HUES48 (cell line): ENCODE data around the gene DUSP8.
"Not testable (repeated sequence)": the region's sequence is repeated elsewhere in the genome, so short reads cannot be mapped to it uniquely, and the experiment has no call there.

ENCODE experiments used
- H3K27ac ChIP-seq: one replicate; pipeline ENCODE4 v1.7.0; 2013; ENCODE audit warnings: low read depth, low read length, inconsistent platforms
- H3K27me3 ChIP-seq: 2 replicates; pipeline ENCODE4 v1.6.1; 2013; ENCODE audit warnings: mild to moderate bottlenecking, low read length; ENCODE audit not compliant: control insufficient read depth, insufficient read depth
- H3K36me3 ChIP-seq: 2 replicates; pipeline ENCODE4 v1.6.1; 2013; ENCODE audit warnings: low read length; ENCODE audit not compliant: control insufficient read depth, insufficient read depth
- H3K4me1 ChIP-seq: 2 replicates; pipeline ENCODE4 v1.6.1; 2013; ENCODE audit warnings: mild to moderate bottlenecking, low read length; ENCODE audit not compliant: control insufficient read depth, insufficient read depth
- H3K4me3 ChIP-seq: 2 replicates; pipeline ENCODE4 v1.5.1; 2013; ENCODE audit warnings: mild to moderate bottlenecking, low read depth, low read length
- H3K9ac ChIP-seq: 2 replicates; pipeline ENCODE4 v1.6.1; 2013; ENCODE audit warnings: mild to moderate bottlenecking, low read depth, low read length, moderate library complexity
- H3K9me3 ChIP-seq: 2 replicates; pipeline ENCODE4 v1.6.1; 2013; ENCODE audit warnings: low read length; ENCODE audit not compliant: control insufficient read depth, insufficient read depth

The DUSP8 gene

DNA sequence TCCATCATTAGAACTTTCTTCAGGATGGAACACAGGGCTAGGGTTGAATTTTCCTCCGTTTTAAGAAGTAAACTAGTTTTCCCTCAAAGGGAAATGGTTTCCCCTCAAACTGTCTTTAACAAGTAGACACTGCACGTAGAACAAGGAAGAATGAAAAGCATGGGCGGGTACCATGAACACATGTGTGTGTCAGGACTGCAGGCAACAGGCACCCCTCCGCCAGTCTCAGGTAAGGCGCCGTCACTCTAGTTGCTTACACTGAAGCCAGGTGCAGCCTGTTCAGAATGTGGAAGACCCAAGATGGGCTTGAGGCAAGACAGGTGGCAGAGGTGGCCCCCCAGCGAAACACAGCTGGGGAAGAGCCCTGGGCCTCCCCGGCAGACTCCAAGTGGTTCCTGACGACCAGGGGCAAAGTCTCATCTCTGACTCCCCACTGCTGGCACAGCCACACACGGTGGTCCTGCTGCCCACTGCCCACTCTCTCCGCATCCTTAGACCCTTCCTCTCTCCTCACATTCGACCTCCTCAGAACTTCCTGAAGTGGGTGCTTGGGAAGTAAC lies 60.1 kb downstream of the DUSP8 start:
- no peak overlapping the region for H3K9ac ChIP-seq
- H3K9me3 ChIP-seq: no peaks in the 10 kb centered on the region
- peaks cover 11% of the 10 kb centered on the region for H3K4me1 ChIP-seq
- no peaks in the 10 kb centered on the region for H3K27me3 ChIP-seq
- H3K36me3 ChIP-seq: no peaks in the 10 kb centered on the region
- no peak overlapping the region for H3K27ac ChIP-seq
- no peak overlapping the region for H3K4me3 ChIP-seq

DNA sequence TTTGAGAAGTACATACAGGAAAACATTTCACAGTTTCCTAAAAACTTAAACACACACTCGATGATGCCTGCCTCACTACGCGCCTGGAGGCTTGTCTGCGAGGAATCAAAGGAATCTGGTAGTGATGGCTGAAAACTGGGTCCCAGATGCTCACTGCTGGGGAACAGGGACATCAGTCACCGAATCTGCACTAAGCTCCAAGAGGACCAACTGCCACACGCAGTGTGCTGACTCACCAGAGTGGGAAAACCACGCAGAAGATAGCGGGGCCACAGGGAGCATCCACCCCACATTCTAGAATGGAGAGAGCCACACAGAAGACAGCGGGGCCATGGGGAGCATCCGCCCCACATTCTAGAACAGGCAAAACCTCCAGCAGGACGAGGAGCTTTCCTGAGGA lies 61.1 kb downstream of the DUSP8 start:
- H3K36me3 ChIP-seq: no peaks in the 10 kb centered on the region
- no peak overlapping the region for H3K9ac ChIP-seq
- H3K27ac ChIP-seq: no peak overlapping the region
- H3K27me3 ChIP-seq: no peaks in the 10 kb centered on the region
- H3K9me3 ChIP-seq: no peaks in the 10 kb centered on the region
- H3K4me3 ChIP-seq: no peak overlapping the region
- H3K4me1 ChIP-seq: peaks cover 11% of the 10 kb centered on the region

DNA sequence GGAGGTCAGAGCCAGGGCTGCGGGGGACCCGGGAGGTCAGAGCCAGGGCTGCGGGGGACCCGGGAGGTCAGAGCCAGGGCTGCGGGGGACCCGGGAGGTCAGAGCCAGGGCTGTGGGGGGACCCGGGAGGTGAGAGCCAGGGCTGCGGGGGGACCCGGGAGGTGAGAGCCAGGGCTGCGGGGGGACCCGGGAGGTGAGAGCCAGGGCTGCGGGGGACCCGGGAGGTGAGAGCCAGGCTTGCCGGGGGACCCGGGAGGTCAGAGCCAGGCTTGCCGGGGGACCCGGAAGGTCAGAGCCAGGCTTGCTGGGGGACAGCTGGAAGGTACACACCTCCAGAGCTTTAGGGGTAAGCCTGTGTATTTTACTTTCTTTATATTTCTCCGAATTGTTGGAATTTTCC lies 61.7 kb downstream of the DUSP8 start:
- not testable (repeated sequence) for H3K36me3 ChIP-seq, H3K4me3 ChIP-seq, H3K9ac ChIP-seq, H3K27ac ChIP-seq, H3K9me3 ChIP-seq, H3K27me3 ChIP-seq
- peaks cover 10% of the 10 kb centered on the region for H3K4me1 ChIP-seq

DNA sequence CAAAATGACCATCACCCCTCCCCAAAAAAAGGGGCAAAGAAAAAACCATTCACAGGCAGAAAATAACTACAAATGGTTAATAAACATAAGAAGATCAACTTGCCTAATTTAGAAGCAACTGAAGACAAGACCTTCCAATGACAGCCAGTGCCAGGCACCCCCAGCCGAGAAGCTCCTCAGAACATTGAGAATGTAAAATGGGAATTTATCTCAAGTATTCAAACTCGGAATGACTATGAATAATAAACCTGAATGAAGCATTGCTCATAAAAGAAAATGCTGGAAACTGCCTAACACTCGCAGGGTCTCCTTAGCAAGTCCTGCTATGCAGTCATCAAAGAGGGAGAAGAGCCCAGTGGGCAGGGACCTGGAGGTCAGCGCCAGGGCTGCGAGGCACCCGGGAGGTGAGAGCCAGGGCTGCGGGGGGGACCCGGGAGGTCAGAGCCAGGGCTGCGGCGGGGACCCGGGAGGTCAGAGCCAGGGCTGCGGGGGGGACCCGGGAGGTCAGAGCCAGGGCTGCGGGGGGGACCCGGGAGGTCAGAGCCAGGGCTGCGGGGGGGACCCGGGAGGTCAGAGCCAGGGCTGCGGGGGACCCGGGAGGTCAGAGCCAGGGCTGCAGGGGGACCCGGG lies 62.3 kb downstream of the DUSP8 start:
- Histone ChIP-seq H3K9me3 (no peaks in the 10 kb centered on the region), H3K4me3 (no peak overlapping the region), H3K9ac (no peak overlapping the region), H3K4me1 (peaks cover 7% of the 10 kb centered on the region), H3K36me3 (no peaks in the 10 kb centered on the region), H3K27me3 (no peaks in the 10 kb centered on the region), H3K27ac (no peak overlapping the region)

DNA sequence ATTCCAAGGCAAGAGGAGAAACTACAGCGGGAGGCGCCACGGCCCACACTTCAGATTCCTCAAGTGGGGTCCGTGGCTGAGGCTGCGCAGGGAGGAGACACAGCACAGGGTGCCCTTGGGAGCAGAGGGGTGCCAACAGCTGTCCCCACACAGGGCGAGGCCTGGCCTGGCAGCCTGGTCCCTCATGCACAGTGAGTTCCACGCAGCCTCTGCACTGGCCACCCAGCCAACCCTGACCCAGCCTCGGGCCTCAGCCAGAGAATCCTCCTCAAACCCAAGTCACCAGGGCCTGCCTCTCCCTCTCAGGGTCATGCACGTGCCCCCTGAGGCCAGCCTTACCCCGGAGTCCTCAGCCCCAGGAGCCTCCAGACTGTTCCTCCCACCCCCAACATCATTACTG lies 63.1 kb downstream of the DUSP8 start:
- Histone ChIP-seq H3K9ac (no peak overlapping the region), H3K4me1 (peaks cover 7% of the 10 kb centered on the region), H3K4me3 (no peak overlapping the region), H3K27me3 (no peaks in the 10 kb centered on the region), H3K36me3 (no peaks in the 10 kb centered on the region), H3K9me3 (no peaks in the 10 kb centered on the region), H3K27ac (no peak overlapping the region)

DNA sequence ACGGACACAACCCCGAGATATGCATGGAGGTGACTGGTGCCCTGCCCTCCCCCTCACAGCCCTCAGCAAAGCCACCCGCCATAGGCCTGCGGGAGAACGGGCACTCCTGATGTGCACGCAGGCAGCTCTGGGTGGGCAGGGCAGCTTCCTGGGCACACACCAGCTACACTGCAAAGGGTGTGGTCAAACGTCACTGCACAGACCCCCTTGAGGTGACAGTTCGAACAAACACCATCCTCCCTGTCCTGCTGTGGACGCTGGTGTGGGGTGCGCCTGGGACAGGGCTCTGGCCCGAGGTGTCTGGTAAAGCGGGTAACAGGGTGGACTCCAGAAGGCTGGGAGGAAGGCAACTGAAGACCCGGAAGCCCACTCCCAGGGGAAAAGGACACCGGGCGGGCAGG lies 63.6 kb downstream of the DUSP8 start:
- no peak overlapping the region for H3K27ac ChIP-seq
- H3K36me3 ChIP-seq: no peaks in the 10 kb centered on the region
- no peaks in the 10 kb centered on the region for H3K9me3 ChIP-seq
- H3K4me1 ChIP-seq: peaks cover 7% of the 10 kb centered on the region
- no peaks in the 10 kb centered on the region for H3K27me3 ChIP-seq
- H3K4me3 ChIP-seq: no peak overlapping the region
- H3K9ac ChIP-seq: no peak overlapping the region

DNA sequence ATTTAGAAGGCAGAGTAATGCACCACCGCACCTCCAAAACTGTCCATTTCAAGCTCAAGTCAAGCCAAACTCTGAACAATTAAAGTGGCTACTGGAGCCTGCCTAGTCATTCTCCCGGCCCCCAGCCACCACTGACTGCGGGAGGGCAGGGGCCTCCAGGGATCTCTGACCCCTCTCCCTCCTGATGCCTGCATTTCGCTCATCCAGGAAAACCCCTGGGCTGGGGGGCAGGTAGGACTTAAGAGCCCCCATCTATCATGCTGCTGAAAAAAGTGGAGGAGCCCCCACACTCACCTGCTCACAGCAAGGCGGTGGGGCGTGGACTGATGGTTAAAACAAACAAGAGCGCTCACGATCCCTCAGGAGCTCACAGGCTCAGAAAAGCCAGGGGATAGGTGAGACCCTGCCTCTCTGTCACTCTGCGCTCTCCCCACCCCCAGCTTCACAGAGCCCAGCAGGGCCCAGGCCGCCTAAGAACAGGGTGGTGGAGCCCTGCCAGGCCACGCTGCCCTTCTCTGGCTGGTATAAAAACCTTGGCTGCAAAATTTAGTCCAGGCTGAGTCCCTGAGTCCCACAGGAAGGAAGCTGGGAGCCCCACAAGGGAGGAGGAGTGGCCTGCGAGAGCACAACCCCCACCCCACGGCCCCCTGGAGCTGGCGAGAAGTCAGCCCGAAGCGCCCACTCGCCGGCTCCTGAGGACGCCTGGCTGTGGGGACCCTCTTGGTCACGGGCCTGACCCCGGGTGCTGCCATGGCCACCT lies 64.5 kb downstream of the DUSP8 start:
- Histone ChIP-seq H3K9ac (no peak overlapping the region), H3K27ac (no peak overlapping the region)

DNA sequence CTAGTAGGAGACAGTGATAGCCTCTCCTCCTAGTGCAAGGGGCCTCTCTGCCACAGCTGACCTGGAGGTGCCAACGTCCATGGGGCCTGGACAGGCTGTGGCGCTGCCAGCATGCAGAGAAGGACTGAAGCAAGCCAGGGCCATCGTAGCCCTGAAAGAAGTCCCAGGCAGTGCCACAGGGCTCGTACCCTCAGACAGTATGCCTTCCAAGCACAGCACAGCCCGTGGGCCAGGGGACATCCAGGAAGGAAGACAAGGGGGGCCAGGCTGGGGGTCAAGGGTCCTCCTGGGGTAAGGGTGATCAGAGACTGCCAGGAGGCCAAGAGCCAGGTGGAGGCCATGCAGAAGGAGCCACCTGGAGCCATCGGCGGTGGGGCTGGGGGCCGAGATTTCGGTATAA lies 65.1 kb downstream of the DUSP8 start:
- Histone ChIP-seq H3K9ac (no peak overlapping the region), H3K9me3 (no peaks in the 10 kb centered on the region), H3K4me1 (no peaks in the 10 kb centered on the region), H3K4me3 (no peak overlapping the region), H3K27ac (no peak overlapping the region), H3K36me3 (no peaks in the 10 kb centered on the region), H3K27me3 (no peaks in the 10 kb centered on the region)

More for the DNA sequence above, 64.5 kb downstream of the DUSP8 start:
- Histone ChIP-seq H3K9me3 (no peaks in the 10 kb centered on the region), H3K27me3 (no peaks in the 10 kb centered on the region), H3K4me3 (no peak overlapping the region), H3K4me1 (peaks cover 3% of the 10 kb centered on the region), H3K36me3 (no peaks in the 10 kb centered on the region)

DNA sequence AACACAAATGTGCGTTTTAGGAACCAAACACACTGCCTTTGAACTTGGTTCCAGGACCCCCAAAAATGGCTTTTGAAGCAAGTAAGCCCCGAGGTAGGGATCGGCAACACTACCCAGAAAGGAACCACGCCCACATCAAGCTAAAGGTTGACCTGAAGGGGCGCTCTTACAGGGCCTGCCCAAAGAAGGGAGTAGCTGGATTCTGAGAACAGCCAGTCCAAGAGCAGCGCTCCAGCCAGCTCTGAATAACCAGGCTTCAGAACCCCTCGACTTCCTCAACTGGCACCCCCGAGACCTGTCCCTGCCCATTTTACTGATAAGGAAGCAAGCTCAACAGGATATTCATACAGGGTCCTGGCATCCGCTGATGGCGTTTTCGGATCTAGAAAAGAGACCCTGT lies 66.6 kb downstream of the DUSP8 start:
- Histone ChIP-seq H3K4me3 (no peak overlapping the region), H3K36me3 (no peaks in the 10 kb centered on the region), H3K4me1 (no peaks in the 10 kb centered on the region), H3K9me3 (no peaks in the 10 kb centered on the region), H3K9ac (no peak overlapping the region), H3K27ac (no peak overlapping the region), H3K27me3 (no peaks in the 10 kb centered on the region)

DNA sequence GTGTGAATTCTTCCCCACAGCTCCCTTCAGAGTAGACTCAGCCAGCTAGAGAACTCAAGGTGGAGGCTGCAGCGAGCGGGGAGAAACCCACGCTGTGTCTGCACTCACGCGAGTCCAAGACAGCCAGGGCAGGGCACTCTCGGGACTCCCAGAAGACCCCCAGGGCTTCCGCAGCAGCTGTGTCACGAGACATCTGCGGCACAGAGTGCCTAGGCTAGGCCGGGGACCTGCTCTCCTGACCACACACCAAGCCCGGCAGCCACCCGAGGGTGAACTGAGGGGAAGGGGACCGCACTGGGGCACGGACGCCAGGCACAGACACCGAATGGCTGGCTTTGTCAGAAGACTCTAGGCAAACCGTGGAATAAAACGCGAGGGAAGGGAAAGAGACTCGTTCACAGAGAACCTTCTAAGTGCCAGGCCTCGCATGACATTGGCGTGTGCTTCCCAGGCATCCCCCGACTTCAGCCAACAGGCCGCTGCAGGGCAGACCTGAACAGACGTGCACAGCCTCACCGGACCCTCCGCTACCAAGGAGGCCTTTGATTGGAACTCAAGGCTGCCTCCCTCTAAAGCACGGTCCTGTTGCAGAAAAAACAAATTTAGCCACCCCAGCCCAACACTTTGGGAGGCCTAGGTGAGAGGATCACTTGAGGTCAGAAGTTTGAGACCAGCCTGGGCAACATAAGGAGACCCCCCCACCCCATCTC lies 67.3 kb downstream of the DUSP8 start:
- Histone ChIP-seq H3K4me1 (no peaks in the 10 kb centered on the region), H3K9ac (no peak overlapping the region), H3K27me3 (no peaks in the 10 kb centered on the region), H3K27ac (no peak overlapping the region), H3K36me3 (no peaks in the 10 kb centered on the region), H3K9me3 (no peaks in the 10 kb centered on the region), H3K4me3 (no peak overlapping the region)

DNA sequence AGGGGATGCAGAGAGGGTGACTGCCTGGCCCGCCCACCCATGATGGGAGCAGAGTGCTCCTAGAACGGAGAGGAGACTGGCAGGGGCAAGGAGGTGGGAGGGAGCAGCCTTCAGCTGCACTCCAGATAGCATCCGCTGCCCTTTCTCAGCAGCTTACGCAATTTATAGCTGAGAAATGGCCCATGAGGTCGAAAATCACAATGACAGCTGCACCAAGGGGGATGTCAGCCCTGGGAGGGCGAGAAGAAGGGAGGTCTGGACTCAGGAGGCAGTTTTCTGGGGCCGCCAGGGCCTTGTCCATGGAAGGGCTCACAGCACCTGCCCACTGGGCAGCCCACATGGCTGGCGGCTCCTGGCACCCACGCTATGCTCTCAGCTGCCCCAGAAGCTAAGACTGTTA lies 67.9 kb downstream of the DUSP8 start:
- Histone ChIP-seq H3K9me3 (no peaks in the 10 kb centered on the region), H3K27me3 (no peaks in the 10 kb centered on the region), H3K4me1 (no peaks in the 10 kb centered on the region), H3K4me3 (no peak overlapping the region), H3K27ac (no peak overlapping the region), H3K36me3 (no peaks in the 10 kb centered on the region), H3K9ac (no peak overlapping the region)
